Measurements from ENCODE around the gene MED15.

DNA sequence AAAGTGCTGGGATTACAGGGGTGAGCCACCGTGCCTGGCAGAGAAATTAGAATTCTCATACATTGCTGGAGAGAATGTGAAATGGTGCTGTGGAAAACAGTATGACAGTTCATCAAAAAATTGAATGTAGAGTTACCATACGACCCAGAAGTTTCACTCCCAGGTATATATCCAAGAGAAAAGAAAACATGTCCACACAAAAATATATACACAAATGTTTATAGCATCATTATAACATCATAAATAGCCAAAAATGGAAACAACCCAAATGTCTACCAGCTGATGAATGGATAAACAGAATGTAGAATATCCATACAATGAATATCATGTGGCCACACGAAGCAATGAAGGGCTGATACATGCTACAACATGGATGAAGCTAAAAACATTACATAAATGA, 34.6 kb downstream of the MED15 start:
- TF ChIP-seq, protein P1, sequence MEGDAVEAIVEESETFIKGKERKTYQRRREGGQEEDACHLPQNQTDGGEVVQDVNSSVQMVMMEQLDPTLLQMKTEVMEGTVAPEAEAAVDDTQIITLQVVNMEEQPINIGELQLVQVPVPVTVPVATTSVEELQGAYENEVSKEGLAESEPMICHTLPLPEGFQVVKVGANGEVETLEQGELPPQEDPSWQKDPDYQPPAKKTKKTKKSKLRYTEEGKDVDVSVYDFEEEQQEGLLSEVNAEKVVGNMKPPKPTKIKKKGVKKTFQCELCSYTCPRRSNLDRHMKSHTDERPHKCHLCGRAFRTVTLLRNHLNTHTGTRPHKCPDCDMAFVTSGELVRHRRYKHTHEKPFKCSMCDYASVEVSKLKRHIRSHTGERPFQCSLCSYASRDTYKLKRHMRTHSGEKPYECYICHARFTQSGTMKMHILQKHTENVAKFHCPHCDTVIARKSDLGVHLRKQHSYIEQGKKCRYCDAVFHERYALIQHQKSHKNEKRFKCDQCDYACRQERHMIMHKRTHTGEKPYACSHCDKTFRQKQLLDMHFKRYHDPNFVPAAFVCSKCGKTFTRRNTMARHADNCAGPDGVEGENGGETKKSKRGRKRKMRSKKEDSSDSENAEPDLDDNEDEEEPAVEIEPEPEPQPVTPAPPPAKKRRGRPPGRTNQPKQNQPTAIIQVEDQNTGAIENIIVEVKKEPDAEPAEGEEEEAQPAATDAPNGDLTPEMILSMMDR (IDR thresholded peaks at IDR 0.05), result no peak
- TF ChIP-seq ZFX (IDR thresholded peaks at IDR 0.05; ENCODE audit: borderline replicate concordance), result no peak

Data from 22Rv1 (cell line).